CD14-positive monocyte (primary cell): ENCODE measurements around the gene GRM8. TPM values are rescaled to one million over a fixed set of nuclear protein-coding genes. Genes with fewer than 3 reads are reported as not detected.

ENCODE experiments used
- DNase-seq, 3 donors: peaks; one replicate each; pipeline ENCODE4 v3.0.0-alpha.2; 2011 to 2022
- H2AFZ ChIP-seq: 2 replicates; pipeline ENCODE4 v1.6.0; 2012; ENCODE audit warnings: mild to moderate bottlenecking, low read depth, low read length, inconsistent platforms; ENCODE audit not compliant: insufficient read depth, poor library complexity, severe bottlenecking
- H3K27ac ChIP-seq, 2 donors: 1 replicate in 1 of 2; 2 replicates in 1 of 2; pipeline ENCODE4 v1.5.1; 2012 to 2013; ENCODE audit warnings: low read length in 2 of 2, control low read depth in 1 of 2, inconsistent platforms in 1 of 2, low read depth in 1 of 2, mild to moderate bottlenecking in 1 of 2
- H3K27me3 ChIP-seq, 2 donors: one replicate each; pipeline versions ENCODE4 v1.6.0 to v1.6.1; 2011 to 2013; ENCODE audit warnings: low read length in 2 of 2; ENCODE audit not compliant: control insufficient read depth in 2 of 2, insufficient read depth in 2 of 2
- H3K36me3 ChIP-seq, 2 donors: replicated peaks in 1 of 2; 1 replicate in 1 of 2; 2 replicates in 1 of 2; pipeline versions ENCODE4 v1.5.1 to v1.6.1; 2012 to 2013; ENCODE audit warnings: low read length in 2 of 2, control low read depth in 1 of 2, inconsistent platforms in 1 of 2, mild to moderate bottlenecking in 1 of 2; ENCODE audit not compliant: insufficient read depth in 2 of 2, control insufficient read depth in 1 of 2
- H3K4me1 ChIP-seq, 2 donors: 1 replicate in 1 of 2; 2 replicates in 1 of 2; pipeline versions ENCODE4 v1.5.1 to v1.6.1; 2012 to 2013; ENCODE audit warnings: low read length in 2 of 2, control low read depth in 1 of 2, inconsistent platforms in 1 of 2, mild to moderate bottlenecking in 1 of 2, moderate library complexity in 1 of 2; ENCODE audit not compliant: insufficient read depth in 2 of 2, control insufficient read depth in 1 of 2
- H3K4me2 ChIP-seq: replicated peaks from 2 replicates; pipeline ENCODE3; 2012; ENCODE audit warnings: low read length, moderate library complexity, mild to moderate bottlenecking; ENCODE audit not compliant: poor library complexity, severe bottlenecking; ENCODE audit errors: extremely low read depth
- H3K4me3 ChIP-seq, 3 experiments: fragments of 200-600 bp in 1 of 3; sonication (generic) in 1 of 3; replicated peaks in 1 of 3; 1 replicate in 2 of 3; 2 replicates in 1 of 3; pipeline ENCODE4 v1.5.1; 2011 to 2013; ENCODE audit warnings: low read length in 3 of 3, mild to moderate bottlenecking in 3 of 3, control low read depth in 2 of 3, low read depth in 2 of 3, inconsistent platforms in 1 of 3, moderate library complexity in 1 of 3
- H3K79me2 ChIP-seq: 2 replicates; pipeline ENCODE4 v1.6.0; 2012; ENCODE audit warnings: mild to moderate bottlenecking, control low read depth, inconsistent platforms, low read length, moderate library complexity; ENCODE audit not compliant: insufficient read depth
- H3K9ac ChIP-seq: 2 replicates; pipeline ENCODE4 v1.6.0; 2017; ENCODE audit warnings: low read length, mild to moderate bottlenecking; ENCODE audit not compliant: insufficient read depth, poor library complexity, severe bottlenecking
- H3K9me3 ChIP-seq, 2 donors: replicated peaks in 1 of 2; 1 replicate in 1 of 2; 2 replicates in 1 of 2; pipeline versions ENCODE4 v1.5.1 to v1.6.1; 2012 to 2013; ENCODE audit warnings: low read length in 2 of 2, control low read depth in 1 of 2; ENCODE audit not compliant: control insufficient read depth in 1 of 2, insufficient read depth in 1 of 2
- H4K20me1 ChIP-seq: 2 replicates; pipeline ENCODE4 v1.6.0; 2012; ENCODE audit warnings: mild to moderate bottlenecking, low read length, control low read depth, moderate library complexity; ENCODE audit not compliant: insufficient read depth
- H3K27ac Mint-ChIP-seq, 7 donors: one replicate each; pipeline ENCODE4 v1.8.0; 2020; ENCODE audit warnings: mild to moderate bottlenecking in 7 of 7, mixed read lengths in 7 of 7, moderate library complexity in 6 of 7, inconsistent platforms in 2 of 7
- H3K27me3 Mint-ChIP-seq, 3 donors: one replicate each; pipeline ENCODE4 v1.8.0; 2021 to 2022; ENCODE audit warnings: low read depth in 3 of 3, mild to moderate bottlenecking in 3 of 3, mixed read lengths in 3 of 3, moderate library complexity in 3 of 3, inconsistent platforms in 1 of 3
- H3K36me3 Mint-ChIP-seq, 2 donors: one replicate each; pipeline ENCODE4 v1.8.0; 2020; ENCODE audit warnings: mixed read lengths in 2 of 2, inconsistent platforms in 1 of 2, mild to moderate bottlenecking in 1 of 2
- H3K4me1 Mint-ChIP-seq: one replicate; pipeline ENCODE4 v1.8.0; 2020; ENCODE audit warnings: mild to moderate bottlenecking, mixed read lengths
- H3K4me3 Mint-ChIP-seq, 2 donors: one replicate each; pipeline ENCODE4 v1.8.0; 2020; ENCODE audit warnings: mild to moderate bottlenecking in 2 of 2, mixed read lengths in 2 of 2, moderate library complexity in 1 of 2
- H3K9me3 Mint-ChIP-seq, 7 donors: one replicate each; pipeline ENCODE4 v1.8.0; 2020 to 2022; ENCODE audit warnings: mixed read lengths in 7 of 7, mild to moderate bottlenecking in 6 of 7, moderate library complexity in 6 of 7, inconsistent platforms in 2 of 7
- WGBS: methylation state at CpG from one replicate; pipeline ENCODE4 v1.1.5; 2013; ENCODE audit warnings: missing lambda C conversion rate; ENCODE audit not compliant: insufficient coverage; 5-methylcytosine and 5-hydroxymethylcytosine counted together
- intact Hi-C, 2 donors: fragments of 100-400 bp; cut with micrococcal nuclease; formaldehyde crosslinking; loops; one replicate each; pipeline versions ENCODE4 v1.15.0 to v1.15.1; 2023
- polyA plus RNA-seq, 3 donors: library from polyadenylated mRNA; depleted of rRNA in 1 of 3; unstranded in 2 of 3; stranded (reverse) in 1 of 3; fragments of 300-500 nt in 2 of 3; fragments of >200 nt in 1 of 3; fragmentation: Illumina TruSeq in 2 of 3; gene quantifications; 1 replicate in 2 of 3; 2 replicates in 1 of 3; pipeline ENCODE4 v1.2.3, GENCODE V29; 2012 to 2021
- TF ChIP-seq, protein P1 (sequence below): fragments of 200-600 bp; IDR thresholded peaks from one replicate; pipeline ENCODE4 v1.8.0; 2022; ENCODE audit warnings: antibody characterized with exemption, mild to moderate bottlenecking

Gene GRM8
- polyA plus RNA-seq, 3 donors = not detected

DNA sequence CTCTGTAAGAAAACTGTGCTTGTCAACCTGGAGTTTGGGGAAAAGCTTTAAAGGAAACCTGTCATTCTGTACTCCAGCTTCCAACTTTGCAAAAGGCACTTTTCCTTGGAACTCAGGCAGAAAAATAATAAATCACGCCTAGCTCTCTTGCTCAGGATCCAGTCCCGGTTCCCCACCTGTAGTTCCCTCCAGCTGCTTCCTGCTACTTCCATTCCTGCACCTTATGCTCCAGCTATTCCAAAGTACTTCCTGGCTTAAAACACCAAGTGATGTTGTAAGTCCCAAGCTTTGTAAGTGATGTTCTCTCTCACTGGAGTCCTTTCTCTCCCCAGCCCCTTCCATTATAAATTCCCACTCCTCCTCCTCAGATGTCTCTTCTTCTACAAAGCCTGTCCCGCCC, 98.6 kb downstream of the GRM8 start:
- Histone ChIP-seq H3K4me2 (no peak overlapping the region), H3K79me2 (no peaks in the 10 kb centered on the region), H3K27me3 (no peaks in the 10 kb centered on the region), H3K27ac (no peak overlapping the region), H2AFZ (no peak overlapping the region), H3K9ac (no peak overlapping the region), H4K20me1 (no peaks in the 10 kb centered on the region), H3K4me1 (no peaks in the 10 kb centered on the region), H3K9me3 (peaks cover 0 to 2% of the 10 kb centered on the region in 2 donors), H3K4me3 (no peak overlapping the region), H3K36me3 (no peaks in the 10 kb centered on the region)
- DNase-seq = no peak
- Mint-ChIP-seq H3K4me1 (no peaks in the 10 kb centered on the region), H3K36me3 (no peaks in the 10 kb centered on the region), H3K27me3 (peaks cover 0 to 2% (median 2%) of the 10 kb centered on the region in 3 donors), H3K9me3 (peaks cover 0 to 6% (median 4%) of the 10 kb centered on the region in 7 donors), H3K4me3 (no peak overlapping the region), H3K27ac (peak overlapping the region in 1 of 7 donors; percentile 12)
- intact Hi-C loops = no loop called here
- TF ChIP-seq, protein P1, sequence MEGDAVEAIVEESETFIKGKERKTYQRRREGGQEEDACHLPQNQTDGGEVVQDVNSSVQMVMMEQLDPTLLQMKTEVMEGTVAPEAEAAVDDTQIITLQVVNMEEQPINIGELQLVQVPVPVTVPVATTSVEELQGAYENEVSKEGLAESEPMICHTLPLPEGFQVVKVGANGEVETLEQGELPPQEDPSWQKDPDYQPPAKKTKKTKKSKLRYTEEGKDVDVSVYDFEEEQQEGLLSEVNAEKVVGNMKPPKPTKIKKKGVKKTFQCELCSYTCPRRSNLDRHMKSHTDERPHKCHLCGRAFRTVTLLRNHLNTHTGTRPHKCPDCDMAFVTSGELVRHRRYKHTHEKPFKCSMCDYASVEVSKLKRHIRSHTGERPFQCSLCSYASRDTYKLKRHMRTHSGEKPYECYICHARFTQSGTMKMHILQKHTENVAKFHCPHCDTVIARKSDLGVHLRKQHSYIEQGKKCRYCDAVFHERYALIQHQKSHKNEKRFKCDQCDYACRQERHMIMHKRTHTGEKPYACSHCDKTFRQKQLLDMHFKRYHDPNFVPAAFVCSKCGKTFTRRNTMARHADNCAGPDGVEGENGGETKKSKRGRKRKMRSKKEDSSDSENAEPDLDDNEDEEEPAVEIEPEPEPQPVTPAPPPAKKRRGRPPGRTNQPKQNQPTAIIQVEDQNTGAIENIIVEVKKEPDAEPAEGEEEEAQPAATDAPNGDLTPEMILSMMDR = no peak
- WGBS = 58% methylated on average over 3 of the region's 3 CpGs

DNA sequence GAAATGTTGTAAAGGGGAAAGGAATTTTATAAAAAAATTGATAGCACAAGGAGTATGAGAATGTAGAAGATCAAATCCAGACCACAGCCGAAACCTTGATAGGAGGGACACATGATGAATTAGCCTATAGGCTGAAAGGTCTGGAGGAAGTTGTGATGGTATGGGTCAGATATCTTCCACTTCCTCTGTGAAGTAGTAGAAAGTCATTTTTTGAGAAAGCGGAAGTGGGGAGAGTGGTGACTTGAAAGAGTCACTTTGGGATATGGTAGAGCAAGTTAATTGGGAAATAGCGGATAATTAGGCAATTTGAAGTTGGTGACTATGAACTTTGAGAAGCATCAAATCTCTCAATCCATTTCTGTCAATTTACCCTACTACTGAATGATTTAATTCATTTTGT, 99.4 kb downstream of the GRM8 start:
- no peaks in the 10 kb centered on the region for H3K4me1 Mint-ChIP-seq
- TF ChIP-seq, protein P1 = no peak
- Histone ChIP-seq H3K36me3 (no peaks in the 10 kb centered on the region), H3K79me2 (no peaks in the 10 kb centered on the region), H3K27me3 (no peaks in the 10 kb centered on the region), H3K9me3 (peaks cover 0 to 2% of the 10 kb centered on the region in 2 donors), H3K27ac (no peak overlapping the region), H3K4me2 (no peak overlapping the region), H2AFZ (no peak overlapping the region), H3K4me3 (no peak overlapping the region), H4K20me1 (no peaks in the 10 kb centered on the region), H3K4me1 (no peaks in the 10 kb centered on the region), H3K9ac (no peak overlapping the region)
- H3K4me3 Mint-ChIP-seq = no peak overlapping the region
- H3K27ac Mint-ChIP-seq = no peak overlapping the region
- WGBS = 89% methylated on average over 1 of the region's 3 CpGs
- H3K27me3 Mint-ChIP-seq = peaks cover 0 to 2% (median 2%) of the 10 kb centered on the region in 3 donors
- DNase-seq = no peak
- intact Hi-C loops = no loop called here
- H3K36me3 Mint-ChIP-seq = no peaks in the 10 kb centered on the region
- H3K9me3 Mint-ChIP-seq = peaks cover 0 to 6% (median 4%) of the 10 kb centered on the region in 7 donors
